Peyer's patch (tissue), 4 donors: ENCODE results near the gene PRKCH. TPM values are rescaled to one million over a fixed set of nuclear protein-coding genes. Genes with fewer than 3 reads are reported as not detected.

ENCODE experiments used
- DNase-seq, 3 donors: peaks; one replicate each; pipeline ENCODE4 v3.0.0-alpha.2; 2017 to 2019
- H3K27ac ChIP-seq, 4 donors: fragments of 200-600 bp; sonication (generic); one replicate each; pipeline ENCODE4 v1.5.1; 2016 to 2019
- H3K27me3 ChIP-seq, 2 donors: fragments of 200-600 bp; sonication (generic); one replicate each; pipeline ENCODE4 v1.5.1; 2019
- H3K36me3 ChIP-seq, 3 donors: fragments of 200-600 bp; sonication (generic); one replicate each; pipeline ENCODE4 v1.5.1; 2016 to 2019
- H3K4me1 ChIP-seq, 4 donors: fragments of 200-600 bp; sonication (generic); one replicate each; pipeline ENCODE4 v1.5.1; 2016 to 2019
- H3K4me3 ChIP-seq, 4 donors: fragments of 200-600 bp; sonication (generic); 1 replicate in 3 of 4; 2 replicates in 1 of 4; pipeline ENCODE4 v1.5.1; 2016 to 2019; ENCODE audit warnings: mild to moderate bottlenecking in 1 of 4
- H3K9me3 ChIP-seq, 4 donors: fragments of 200-600 bp; sonication (generic); one replicate each; pipeline ENCODE4 v1.5.1; 2016 to 2019; ENCODE audit warnings: mild to moderate bottlenecking in 1 of 4
- POLR2A ChIP-seq, 2 donors: fragments of 450-650 bp; IDR thresholded peaks; one replicate each; pipeline ENCODE4 v1.5.1; 2017; ENCODE audit warnings: antibody characterized with exemption in 2 of 2, mild to moderate bottlenecking in 2 of 2, moderate library complexity in 2 of 2
- total RNA-seq, 4 donors: library from RNA; depleted of rRNA; stranded (reverse); fragments of >200 nt; gene quantifications; one replicate each; pipeline ENCODE4 v1.1.0, GENCODE V29; 2016
- TF ChIP-seq, protein P1 (sequence below), 6 experiments: fragments of 450-650 bp in 4 of 6; fragments of 200-600 bp in 2 of 6; sonication (generic) in 1 of 6; IDR thresholded peaks; one replicate each; pipeline ENCODE4 v1.5.1; 2017 to 2019; ENCODE audit warnings: antibody characterized with exemption in 6 of 6, mild to moderate bottlenecking in 3 of 6, moderate library complexity in 1 of 6

PRKCH gene
- total RNA-seq, 4 donors from 2014 or later: 32.5 to 64.2 (median 53.0) TPM

DNA sequence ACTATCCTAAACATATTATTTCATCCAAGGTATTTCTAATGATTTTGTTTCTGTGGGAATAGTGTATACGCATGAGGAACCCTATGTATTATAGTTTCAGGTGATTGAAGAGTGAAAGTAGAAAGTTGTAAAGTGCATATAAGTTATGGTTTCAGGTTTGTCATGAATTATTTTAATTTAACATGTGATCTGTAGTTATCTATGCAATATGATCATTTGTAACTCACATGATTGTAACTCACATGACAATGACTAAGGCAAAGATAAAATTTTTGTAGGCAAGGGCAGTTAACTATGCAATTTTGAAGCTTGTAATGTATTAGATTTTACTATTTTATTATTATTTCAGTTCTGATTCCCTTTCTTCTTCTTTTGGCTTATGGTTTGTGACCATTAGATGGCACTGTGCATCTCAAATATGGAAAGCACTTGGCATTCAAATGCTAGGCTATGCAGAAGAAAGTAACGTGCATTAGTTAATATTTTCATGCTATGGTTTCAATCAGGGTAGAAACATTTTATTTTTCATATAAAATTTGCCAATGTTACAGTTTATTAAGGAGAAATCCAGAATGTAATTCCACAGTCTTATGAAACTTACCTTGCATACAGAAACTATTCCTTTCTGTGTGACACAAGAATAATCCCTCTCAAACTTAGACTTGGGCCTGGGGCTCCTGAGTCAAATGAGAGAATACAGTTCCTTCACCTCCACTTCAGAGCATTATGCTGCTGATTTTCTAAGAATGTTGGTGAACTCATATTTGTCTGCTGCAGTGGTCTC lies 24.5 kb upstream of the PRKCH start:
- TF ChIP-seq POLR2A (IDR thresholded peaks at IDR 0.05): no peak
- TF ChIP-seq, protein P1, sequence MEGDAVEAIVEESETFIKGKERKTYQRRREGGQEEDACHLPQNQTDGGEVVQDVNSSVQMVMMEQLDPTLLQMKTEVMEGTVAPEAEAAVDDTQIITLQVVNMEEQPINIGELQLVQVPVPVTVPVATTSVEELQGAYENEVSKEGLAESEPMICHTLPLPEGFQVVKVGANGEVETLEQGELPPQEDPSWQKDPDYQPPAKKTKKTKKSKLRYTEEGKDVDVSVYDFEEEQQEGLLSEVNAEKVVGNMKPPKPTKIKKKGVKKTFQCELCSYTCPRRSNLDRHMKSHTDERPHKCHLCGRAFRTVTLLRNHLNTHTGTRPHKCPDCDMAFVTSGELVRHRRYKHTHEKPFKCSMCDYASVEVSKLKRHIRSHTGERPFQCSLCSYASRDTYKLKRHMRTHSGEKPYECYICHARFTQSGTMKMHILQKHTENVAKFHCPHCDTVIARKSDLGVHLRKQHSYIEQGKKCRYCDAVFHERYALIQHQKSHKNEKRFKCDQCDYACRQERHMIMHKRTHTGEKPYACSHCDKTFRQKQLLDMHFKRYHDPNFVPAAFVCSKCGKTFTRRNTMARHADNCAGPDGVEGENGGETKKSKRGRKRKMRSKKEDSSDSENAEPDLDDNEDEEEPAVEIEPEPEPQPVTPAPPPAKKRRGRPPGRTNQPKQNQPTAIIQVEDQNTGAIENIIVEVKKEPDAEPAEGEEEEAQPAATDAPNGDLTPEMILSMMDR (IDR thresholded peaks at IDR 0.05): peak in 5 of 6 experiments; percentile 20 to 76 (median 65)
- H3K36me3 ChIP-seq: no peaks in the 10 kb centered on the region
- H3K4me3 ChIP-seq: no peak overlapping the region
- DNase-seq: no peak
- H3K9me3 ChIP-seq: no peaks in the 10 kb centered on the region
- no peak overlapping the region for H3K27ac ChIP-seq
- H3K4me1 ChIP-seq: peaks cover 0 to 21% (median 0%) of the 10 kb centered on the region in 4 donors
- H3K27me3 ChIP-seq: no peaks in the 10 kb centered on the region

DNA sequence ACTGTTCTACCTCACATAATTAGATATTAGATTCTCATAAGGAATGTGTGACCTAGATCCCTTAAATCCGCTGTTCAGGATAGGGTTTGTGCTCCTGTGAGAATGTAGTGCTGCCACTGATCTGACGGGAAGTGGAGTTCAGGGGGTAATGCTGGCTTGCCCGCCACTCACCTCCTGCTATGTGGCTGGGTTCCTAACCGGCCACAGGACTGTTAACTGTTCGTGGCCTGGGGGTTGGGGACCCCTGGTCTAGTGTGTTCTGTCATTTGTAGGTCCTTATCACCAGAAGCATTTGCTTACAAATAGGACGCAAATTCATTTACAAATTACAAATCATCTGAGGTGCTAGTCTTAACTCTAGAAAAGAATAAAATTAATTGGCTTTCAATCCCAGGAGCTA lies 23.8 kb upstream of the PRKCH start:
- Histone ChIP-seq H3K4me3 (no peak overlapping the region), H3K27me3 (no peaks in the 10 kb centered on the region), H3K9me3 (no peaks in the 10 kb centered on the region), H3K27ac (peak overlapping the region in 1 of 4 donors; percentile 28), H3K4me1 (peaks cover 0 to 21% (median 0%) of the 10 kb centered on the region in 4 donors), H3K36me3 (no peaks in the 10 kb centered on the region)
- DNase-seq: no peak
- TF ChIP-seq, protein P1 (IDR thresholded peaks at IDR 0.05): no peak
- TF ChIP-seq POLR2A (IDR thresholded peaks at IDR 0.05): no peak

GRCh38 chr14:61298824-61299223 lies 22.6 kb upstream of the PRKCH start:
- TF ChIP-seq, protein P1 (IDR thresholded peaks at IDR 0.05): no peak
- DNase-seq: peak in 1 of 3 donors; percentile 66
- H3K27ac ChIP-seq: peak overlapping the region in 2 of 4 donors; percentile 32 to 38

GRCh38 chr14:61300209-61300608 lies 21.2 kb upstream of the PRKCH start:
- Histone ChIP-seq H3K36me3 (no peaks in the 10 kb centered on the region), H3K4me1 (peaks cover 0 to 21% (median 0%) of the 10 kb centered on the region in 4 donors), H3K27me3 (no peaks in the 10 kb centered on the region), H3K27ac (no peak overlapping the region), H3K9me3 (no peaks in the 10 kb centered on the region), H3K4me3 (no peak overlapping the region)
- DNase-seq: no peak
- TF ChIP-seq, protein P1 (IDR thresholded peaks at IDR 0.05): no peak
- TF ChIP-seq POLR2A (IDR thresholded peaks at IDR 0.05): no peak

More at GRCh38 chr14:61298824-61299223, 22.6 kb upstream of the PRKCH start:
- H3K9me3 ChIP-seq: no peaks in the 10 kb centered on the region
- H3K4me3 ChIP-seq: no peak overlapping the region
- H3K4me1 ChIP-seq: peaks cover 0 to 21% (median 0%) of the 10 kb centered on the region in 4 donors
- H3K27me3 ChIP-seq: no peaks in the 10 kb centered on the region
- no peaks in the 10 kb centered on the region for H3K36me3 ChIP-seq

GRCh38 chr14:61300754-61301153 lies 20.6 kb upstream of the PRKCH start:
- H3K27me3 ChIP-seq: no peaks in the 10 kb centered on the region
- H3K4me1 ChIP-seq: peaks cover 0 to 21% (median 0%) of the 10 kb centered on the region in 4 donors
- no peaks in the 10 kb centered on the region for H3K9me3 ChIP-seq
- TF ChIP-seq, protein P1 (IDR thresholded peaks at IDR 0.05): no peak
- H3K27ac ChIP-seq: no peak overlapping the region
- H3K36me3 ChIP-seq: no peaks in the 10 kb centered on the region
- H3K4me3 ChIP-seq: no peak overlapping the region
- no peak for DNase-seq
